Mucosa of descending colon (tissue), 3 donors: ENCODE measurements around the gene MTCH1. TPM values are rescaled to one million over a fixed set of nuclear protein-coding genes. Genes with fewer than 3 reads are reported as not detected.

Experiments
- ATAC-seq: fragments of 200-7000 bp; cut with Tn5 transposase; one replicate; pipeline ENCODE4 v1.9.1; 2020; ENCODE audit warnings: mild to moderate bottlenecking, moderate library complexity
- DNase-seq, 3 donors: peaks; one replicate each; pipeline ENCODE4 v3.0.0-alpha.2; 2020
- H3K36me3 ChIP-seq: fragments of 200-600 bp; one replicate; pipeline ENCODE4 v1.8.0; 2021; ENCODE audit warnings: low read depth, mild to moderate bottlenecking
- H3K4me1 ChIP-seq: fragments of 200-600 bp; one replicate; pipeline ENCODE4 v1.8.0; 2021; ENCODE audit warnings: low read depth, mild to moderate bottlenecking
- H3K4me3 ChIP-seq: fragments of 200-600 bp; one replicate; pipeline ENCODE4 v1.8.0; 2021; ENCODE audit warnings: mild to moderate bottlenecking
- H3K9me3 ChIP-seq: fragments of 200-600 bp; one replicate; pipeline ENCODE4 v1.8.0; 2021; ENCODE audit warnings: mild to moderate bottlenecking
- CTCF ChIP-seq: fragments of 200-600 bp; IDR thresholded peaks from one replicate; pipeline ENCODE4 v1.8.0; 2022; ENCODE audit warnings: antibody characterized with exemption, mild to moderate bottlenecking
- intact Hi-C, 2 donors: fragments of 100-400 bp; cut with DNase I in 1 of 2; cut with micrococcal nuclease in 1 of 2; formaldehyde crosslinking; loops; one replicate each; pipeline versions ENCODE4 v1.11.0 to v1.11.1; 2022; cut with DNase I, micrococcal nuclease
- total RNA-seq, 3 donors: library from RNA; stranded (reverse); fragmentation: NEBNext Ultra II Directional in 2 of 3; extraction: Animal tissue kit (Norgen Biotek cat#: 25700) in 2 of 3; gene quantifications; one replicate each; pipeline versions ENCODE4 v1.2.1 to v1.2.4, GENCODE V29; 2021 to 2023
- donor health status: DM: no; HTN: no; CAD: no; lungs with moderate emphysema.
- donor health status: DM: no; HTN: no; CAD: no.
- donor health status: DM: no; HTN: yes; CAD: no.

The MTCH1 gene
- total RNA-seq, 3 donors from 2014 or later: 153 to 186 (median 157) TPM

GRCh38 chr6:36968266-36968977, 17.6 kb downstream of the MTCH1 start:
- DNase-seq: peak in 2 of 3 donors; percentile 62 to 67
- intact Hi-C loops: no loop called here
- H3K9me3 ChIP-seq: no peaks in the 10 kb centered on the region
- H3K4me1 ChIP-seq: no peaks in the 10 kb centered on the region
- H3K36me3 ChIP-seq: peaks cover 7% of the 10 kb centered on the region
- peak; percentile 37 for ATAC-seq
- no peak overlapping the region for H3K4me3 ChIP-seq
- no peak for TF ChIP-seq CTCF

GRCh38 chr6:36967757-36968156, 18.2 kb downstream of the MTCH1 start:
- no peak for TF ChIP-seq CTCF
- ATAC-seq (no peak), DNase-seq (no peak)
- Histone ChIP-seq H3K36me3 (peaks cover 7% of the 10 kb centered on the region), H3K4me3 (no peak overlapping the region), H3K4me1 (no peaks in the 10 kb centered on the region), H3K9me3 (no peaks in the 10 kb centered on the region)
- intact Hi-C loops: no loop called here

- no peak for TF ChIP-seq CTCF
- ATAC-seq: no peak
- Histone ChIP-seq H3K36me3 (peaks cover 7% of the 10 kb centered on the region), H3K4me1 (no peaks in the 10 kb centered on the region), H3K4me3 (no peak overlapping the region), H3K9me3 (no peaks in the 10 kb centered on the region)
- intact Hi-C loops: no loop called here
- no peak for DNase-seq
These were observed 18.7 kb downstream of the MTCH1 start for GRCh38 chr6:36967301-36967700.

GRCh38 chr6:36964908-36965307, 21.1 kb downstream of the MTCH1 start:
- Histone ChIP-seq H3K36me3 (peaks cover 7% of the 10 kb centered on the region), H3K9me3 (no peaks in the 10 kb centered on the region), H3K4me1 (no peaks in the 10 kb centered on the region), H3K4me3 (no peak overlapping the region)
- TF ChIP-seq CTCF: no peak
- no peak for DNase-seq
- intact Hi-C loops: no loop called here
- ATAC-seq: no peak

GRCh38 chr6:36964349-36964748, 21.6 kb downstream of the MTCH1 start:
- no peak overlapping the region for H3K4me3 ChIP-seq
- H3K36me3 ChIP-seq: peaks cover 7% of the 10 kb centered on the region
- no peak for TF ChIP-seq CTCF
- H3K9me3 ChIP-seq: no peaks in the 10 kb centered on the region
- no peaks in the 10 kb centered on the region for H3K4me1 ChIP-seq
- ATAC-seq: no peak
- intact Hi-C loops: no loop called here
- DNase-seq: no peak
